Fibroblast of pulmonary artery (primary cell): Measurements from ENCODE around the gene SLC9A1.

Experiments used
- DNase-seq: peaks from one replicate; pipeline ENCODE4 v3.0.0-alpha.2; 2010; ENCODE audit warnings: low read depth
- H3K4me3 ChIP-seq: replicated peaks from 2 replicates; pipeline ENCODE4 v1.5.1; 2011; ENCODE audit warnings: low read depth, mild to moderate bottlenecking, control low read depth, low read length, moderate library complexity
- TF ChIP-seq, protein P1 (sequence below): IDR thresholded peaks from 2 replicates; pipeline ENCODE4 v1.5.1; 2011; ENCODE audit warnings: mild to moderate bottlenecking, control low read depth, low read length, inconsistent platforms; ENCODE audit errors: missing control alignments

Gene SLC9A1

DNA sequence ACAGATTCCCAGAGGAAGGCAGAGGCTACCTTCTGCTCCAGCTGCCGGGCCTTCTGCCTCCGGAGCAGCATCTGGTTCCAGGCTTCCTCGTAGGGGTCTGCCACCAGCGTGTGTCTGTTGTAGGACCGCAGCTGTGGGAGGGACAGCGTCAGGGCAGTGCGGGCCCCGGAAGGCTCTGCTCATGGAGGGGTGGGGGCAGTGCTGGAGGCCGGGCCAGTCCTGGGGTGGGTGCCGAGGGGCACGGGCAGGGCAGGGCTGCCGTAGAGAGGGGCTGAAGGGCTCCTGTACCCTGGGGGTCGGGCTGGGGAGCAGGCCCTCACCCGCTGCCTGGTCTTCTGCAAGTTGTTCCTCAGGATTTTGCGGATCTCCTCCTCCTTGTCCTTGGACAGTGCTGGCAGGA, 53.2 kb downstream of the SLC9A1 start:
- no peak overlapping the region for H3K4me3 ChIP-seq

DNA sequence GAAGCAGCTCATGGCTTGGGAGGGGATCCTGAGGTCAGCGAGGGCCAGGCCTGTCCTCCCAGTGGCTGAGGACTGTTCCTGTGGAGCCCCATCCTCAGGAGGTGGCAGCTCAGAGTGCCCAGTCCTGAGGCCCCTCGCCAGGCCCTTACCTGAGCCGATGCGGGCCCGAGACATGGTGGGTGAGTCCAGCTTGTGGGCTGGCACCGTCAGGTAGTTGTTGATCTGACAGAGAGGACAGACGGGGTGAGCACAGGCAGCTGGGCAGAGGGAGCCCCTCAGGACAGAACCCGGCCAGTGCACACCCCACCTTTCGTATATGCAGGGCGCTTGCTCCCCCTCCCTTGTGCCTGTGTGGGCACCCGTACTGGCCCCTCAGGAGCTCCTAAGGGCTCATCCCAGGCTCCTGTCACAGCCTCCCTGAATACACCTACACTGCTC, 53.9 kb downstream of the SLC9A1 start:
- DNase-seq: no peak
- H3K4me3 ChIP-seq: no peak overlapping the region
- TF ChIP-seq, protein P1, sequence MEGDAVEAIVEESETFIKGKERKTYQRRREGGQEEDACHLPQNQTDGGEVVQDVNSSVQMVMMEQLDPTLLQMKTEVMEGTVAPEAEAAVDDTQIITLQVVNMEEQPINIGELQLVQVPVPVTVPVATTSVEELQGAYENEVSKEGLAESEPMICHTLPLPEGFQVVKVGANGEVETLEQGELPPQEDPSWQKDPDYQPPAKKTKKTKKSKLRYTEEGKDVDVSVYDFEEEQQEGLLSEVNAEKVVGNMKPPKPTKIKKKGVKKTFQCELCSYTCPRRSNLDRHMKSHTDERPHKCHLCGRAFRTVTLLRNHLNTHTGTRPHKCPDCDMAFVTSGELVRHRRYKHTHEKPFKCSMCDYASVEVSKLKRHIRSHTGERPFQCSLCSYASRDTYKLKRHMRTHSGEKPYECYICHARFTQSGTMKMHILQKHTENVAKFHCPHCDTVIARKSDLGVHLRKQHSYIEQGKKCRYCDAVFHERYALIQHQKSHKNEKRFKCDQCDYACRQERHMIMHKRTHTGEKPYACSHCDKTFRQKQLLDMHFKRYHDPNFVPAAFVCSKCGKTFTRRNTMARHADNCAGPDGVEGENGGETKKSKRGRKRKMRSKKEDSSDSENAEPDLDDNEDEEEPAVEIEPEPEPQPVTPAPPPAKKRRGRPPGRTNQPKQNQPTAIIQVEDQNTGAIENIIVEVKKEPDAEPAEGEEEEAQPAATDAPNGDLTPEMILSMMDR: no peak

More for the DNA sequence above, 53.2 kb downstream of the SLC9A1 start:
- TF ChIP-seq, protein P1: no peak
- DNase-seq: no peak

DNA sequence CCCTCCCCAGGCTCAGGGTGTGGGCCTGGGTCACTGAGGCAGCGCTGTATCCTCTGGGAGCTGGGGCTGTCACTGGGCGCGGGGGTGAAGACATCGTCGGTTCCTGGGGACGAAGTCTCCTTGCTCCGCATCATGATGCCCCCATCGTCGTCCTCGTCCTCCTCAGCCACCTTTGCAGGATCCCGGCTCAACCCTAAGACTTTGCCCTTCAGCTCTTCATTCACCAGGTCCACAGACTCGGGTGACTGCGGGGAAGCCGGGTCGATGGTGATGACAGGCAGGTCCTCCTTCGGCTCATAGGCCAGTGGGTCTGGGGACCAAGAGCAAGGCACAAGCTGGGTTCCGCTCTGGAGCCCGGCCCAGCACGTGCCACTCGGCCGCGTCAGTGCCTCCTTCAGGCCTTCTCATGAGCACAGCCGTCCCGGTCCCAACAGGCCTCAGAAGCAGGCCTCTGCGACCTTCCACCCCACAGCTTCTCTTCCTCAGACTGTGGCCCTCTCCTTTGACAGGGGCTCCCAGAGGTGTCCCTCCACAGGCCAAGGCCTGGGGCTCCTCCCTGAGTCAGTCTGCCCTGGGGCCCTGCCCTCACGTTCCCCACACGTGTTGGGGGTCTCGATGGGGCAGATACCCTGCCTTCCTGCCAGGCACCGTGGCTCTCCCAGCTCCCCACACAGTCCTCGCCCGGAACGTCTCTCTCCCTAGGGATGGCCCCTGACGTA, 54.4 kb downstream of the SLC9A1 start:
- no peak for DNase-seq
- H3K4me3 ChIP-seq: no peak overlapping the region
- TF ChIP-seq, protein P1: no peak

DNA sequence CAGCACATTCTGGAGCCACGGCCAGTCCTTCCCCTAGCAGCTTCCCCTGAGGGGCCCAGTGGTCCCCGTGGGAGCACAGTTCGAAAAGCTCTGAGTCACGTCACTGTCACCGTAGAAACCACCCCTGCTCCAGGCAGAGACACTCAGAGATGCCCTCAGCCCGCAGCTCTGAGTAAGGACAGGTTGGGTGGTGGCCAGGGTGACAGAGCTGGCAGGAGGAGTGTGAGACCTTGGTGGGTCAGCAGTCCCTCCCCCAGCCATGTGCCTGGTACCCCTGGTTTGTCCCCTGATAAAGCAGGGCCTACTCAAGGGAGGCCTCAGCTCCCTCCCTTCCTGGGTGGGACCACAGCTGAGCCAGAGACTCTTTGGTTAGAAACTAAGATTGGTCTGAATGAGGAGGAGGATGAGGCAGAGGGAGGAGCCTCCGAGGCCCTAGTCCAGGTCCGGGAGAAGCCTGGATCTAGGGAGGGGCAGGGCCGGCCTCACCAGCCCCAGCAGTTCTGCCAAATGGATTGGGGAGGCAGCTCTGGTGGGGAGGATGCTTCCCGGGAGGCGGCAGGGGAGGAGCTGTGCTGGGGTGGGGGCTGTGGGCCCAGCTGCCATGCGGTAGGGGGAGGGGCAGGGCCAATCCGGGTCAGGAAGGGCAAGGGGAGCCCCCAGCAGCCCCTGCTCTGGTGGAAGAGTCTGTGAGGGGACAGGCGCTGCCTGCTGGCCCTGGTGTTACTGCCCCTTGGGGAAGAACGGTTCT, 55.2 kb downstream of the SLC9A1 start:
- peak; percentile 83 for DNase-seq
- no peak overlapping the region for H3K4me3 ChIP-seq
- TF ChIP-seq, protein P1: no peak

DNA sequence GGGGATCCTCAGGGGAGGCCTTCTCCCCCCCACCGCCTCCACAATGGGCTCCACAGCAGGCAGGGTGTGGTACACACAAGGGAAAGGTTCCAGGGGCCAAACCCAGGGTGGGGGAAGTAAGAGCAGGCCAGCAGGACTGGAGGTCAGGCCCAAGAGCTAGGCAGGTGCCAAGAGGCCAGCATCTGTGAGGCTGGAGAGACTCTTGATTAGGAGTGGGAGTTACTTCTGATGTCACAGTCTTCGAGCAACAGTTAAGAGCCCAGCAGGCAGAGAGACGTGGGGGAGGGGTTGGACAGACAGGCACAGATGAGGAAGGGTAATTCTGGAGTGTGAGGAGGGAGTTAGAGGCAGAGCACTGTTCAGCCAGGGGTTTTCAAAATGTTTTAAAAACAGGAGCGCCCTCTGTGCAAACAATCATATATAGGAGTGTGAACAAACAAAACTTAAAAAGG, 55.8 kb downstream of the SLC9A1 start:
- TF ChIP-seq, protein P1: no peak
- no peak overlapping the region for H3K4me3 ChIP-seq
- peak; percentile 81 for DNase-seq

DNA sequence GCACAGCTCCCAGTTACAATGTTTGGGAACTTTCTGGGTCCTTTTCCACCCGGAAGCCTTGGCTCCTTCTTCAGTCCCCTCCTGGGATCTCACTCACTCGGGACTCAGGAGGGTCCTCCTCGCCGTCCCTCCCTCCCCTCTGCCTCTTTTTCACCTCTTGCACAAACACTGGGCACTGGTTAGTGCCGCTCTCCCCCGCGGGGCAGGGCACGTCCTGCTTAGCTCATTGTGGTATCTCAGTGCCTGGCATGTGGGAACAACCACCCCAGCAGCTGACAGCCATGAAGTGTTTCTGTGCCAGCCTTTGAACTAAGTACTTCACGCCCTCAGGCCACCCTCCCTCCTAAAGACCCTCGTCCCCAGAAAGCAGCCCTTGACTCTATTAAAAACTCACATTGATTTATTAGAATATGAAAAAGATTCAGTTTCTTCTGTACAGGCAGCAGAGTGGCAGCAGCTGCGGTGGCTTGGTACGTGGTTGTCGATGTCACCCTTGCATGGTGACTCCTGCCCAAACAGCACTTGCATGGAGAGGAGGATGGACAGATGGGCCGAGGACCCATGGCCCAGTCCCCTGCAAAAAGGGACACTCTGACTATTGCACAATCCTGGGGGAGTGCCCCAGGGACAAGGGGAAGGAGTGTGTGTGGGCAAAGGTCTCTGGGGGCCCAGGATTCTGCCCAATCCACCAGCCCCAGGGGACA, 56.3 kb downstream of the SLC9A1 start:
- H3K4me3 ChIP-seq: no peak overlapping the region
- DNase-seq: no peak
- TF ChIP-seq, protein P1: no peak
